Activated CD8-positive, alpha-beta T cell treated with anti-CD3 and anti-CD28 coated beads for 36 hours (primary cell): ENCODE data around the gene AP2A2. TPM values are rescaled to one million over a fixed set of nuclear protein-coding genes. Genes with fewer than 3 reads are reported as not detected.

Source experiments
- ATAC-seq: fragments of 200-7000 bp; cut with Tn5 transposase; one replicate; pipeline ENCODE4 v1.10.0; 2021; ENCODE audit warnings: mild to moderate bottlenecking, moderate library complexity
- CTCF ChIA-PET: fragments of 350-600 bp; sonication (Branson Sonifier 250); formaldehyde crosslinking; loops from one replicate; lab custom pipeline; 2021; ENCODE audit warnings: antibody characterized with exemption; lab: Charles Lee
- POLR2A ChIA-PET: fragments of 350-600 bp; sonication (Branson Sonifier 250); formaldehyde crosslinking; loops from one replicate; lab custom pipeline; 2021; ENCODE audit warnings: antibody characterized with exemption; lab: Charles Lee
- DNase-seq: peaks from one replicate; pipeline ENCODE4 v3.0.0-alpha.2; 2020
- H3K27ac Mint-ChIP-seq: one replicate; pipeline ENCODE4 v1.8.0; 2021; ENCODE audit warnings: mild to moderate bottlenecking, mixed read lengths
- H3K27me3 Mint-ChIP-seq: one replicate; pipeline ENCODE4 v1.8.0; 2021; ENCODE audit warnings: mixed read lengths
- H3K36me3 Mint-ChIP-seq: one replicate; pipeline ENCODE4 v1.8.0; 2021; ENCODE audit warnings: low read depth, mixed read lengths
- H3K4me1 Mint-ChIP-seq: one replicate; pipeline ENCODE4 v1.8.0; 2021; ENCODE audit warnings: low read depth, mixed read lengths
- H3K4me3 Mint-ChIP-seq: one replicate; pipeline ENCODE4 v1.8.0; 2021; ENCODE audit warnings: mild to moderate bottlenecking, moderate library complexity, mixed read lengths
- H3K9me3 Mint-ChIP-seq: one replicate; pipeline ENCODE4 v1.8.0; 2021; ENCODE audit warnings: mixed read lengths
- intact Hi-C: fragments of 100-400 bp; cut with micrococcal nuclease; formaldehyde crosslinking; loops from one replicate; pipeline ENCODE4 v1.10.0; 2022
- total RNA-seq, 2 experiments: library from RNA; stranded (reverse); gene quantifications; one replicate each; pipeline ENCODE4 v1.2.3, GENCODE V29; 2021
- TF ChIP-seq, protein P1 (sequence below): fragments of 200-600 bp; IDR thresholded peaks from one replicate; pipeline ENCODE4 v1.8.0; 2022; ENCODE audit warnings: antibody characterized with exemption, mild to moderate bottlenecking

AP2A2 gene
- total RNA-seq, 2 experiments from 2014 or later, result 34.0 to 34.6 TPM

DNA sequence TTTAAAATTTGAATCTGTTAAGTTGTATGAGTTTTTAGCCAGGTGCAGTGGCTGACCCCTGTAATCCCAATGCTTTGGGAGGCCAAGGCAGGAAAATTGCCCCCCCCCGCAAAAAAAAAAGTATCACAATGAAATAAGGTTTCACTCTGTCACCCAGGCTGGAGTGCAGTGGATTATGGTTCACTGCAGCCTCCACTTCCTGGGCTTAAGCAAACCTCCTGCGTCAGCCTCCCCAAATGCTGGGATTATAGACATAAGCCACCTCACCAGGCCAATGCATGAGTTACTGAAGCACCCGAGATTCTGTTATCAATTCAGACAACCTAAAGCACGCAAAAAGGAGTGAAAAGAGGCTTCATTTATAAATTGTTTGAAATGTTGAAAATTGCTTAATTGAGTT lies 12.6 kb upstream of the AP2A2 start:
- H3K36me3 Mint-ChIP-seq, result no peaks in the 10 kb centered on the region
- DNase-seq, result no peak
- peaks cover 16% of the 10 kb centered on the region for H3K4me1 Mint-ChIP-seq
- ATAC-seq, result no peak
- POLR2A ChIA-PET, result no interaction called here
- H3K9me3 Mint-ChIP-seq, result no peaks in the 10 kb centered on the region
- no peak overlapping the region for H3K27ac Mint-ChIP-seq
- CTCF ChIA-PET, result interaction anchor here (1.8 kb wide), 1 partner anchor 9 kb away, joined by 5 read pairs; no protein-coding TSS in a partner anchor
- intact Hi-C loops, result no loop called here
- no peak overlapping the region for H3K4me3 Mint-ChIP-seq
- no peaks in the 10 kb centered on the region for H3K27me3 Mint-ChIP-seq
- TF ChIP-seq, protein P1, sequence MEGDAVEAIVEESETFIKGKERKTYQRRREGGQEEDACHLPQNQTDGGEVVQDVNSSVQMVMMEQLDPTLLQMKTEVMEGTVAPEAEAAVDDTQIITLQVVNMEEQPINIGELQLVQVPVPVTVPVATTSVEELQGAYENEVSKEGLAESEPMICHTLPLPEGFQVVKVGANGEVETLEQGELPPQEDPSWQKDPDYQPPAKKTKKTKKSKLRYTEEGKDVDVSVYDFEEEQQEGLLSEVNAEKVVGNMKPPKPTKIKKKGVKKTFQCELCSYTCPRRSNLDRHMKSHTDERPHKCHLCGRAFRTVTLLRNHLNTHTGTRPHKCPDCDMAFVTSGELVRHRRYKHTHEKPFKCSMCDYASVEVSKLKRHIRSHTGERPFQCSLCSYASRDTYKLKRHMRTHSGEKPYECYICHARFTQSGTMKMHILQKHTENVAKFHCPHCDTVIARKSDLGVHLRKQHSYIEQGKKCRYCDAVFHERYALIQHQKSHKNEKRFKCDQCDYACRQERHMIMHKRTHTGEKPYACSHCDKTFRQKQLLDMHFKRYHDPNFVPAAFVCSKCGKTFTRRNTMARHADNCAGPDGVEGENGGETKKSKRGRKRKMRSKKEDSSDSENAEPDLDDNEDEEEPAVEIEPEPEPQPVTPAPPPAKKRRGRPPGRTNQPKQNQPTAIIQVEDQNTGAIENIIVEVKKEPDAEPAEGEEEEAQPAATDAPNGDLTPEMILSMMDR, result no peak

DNA sequence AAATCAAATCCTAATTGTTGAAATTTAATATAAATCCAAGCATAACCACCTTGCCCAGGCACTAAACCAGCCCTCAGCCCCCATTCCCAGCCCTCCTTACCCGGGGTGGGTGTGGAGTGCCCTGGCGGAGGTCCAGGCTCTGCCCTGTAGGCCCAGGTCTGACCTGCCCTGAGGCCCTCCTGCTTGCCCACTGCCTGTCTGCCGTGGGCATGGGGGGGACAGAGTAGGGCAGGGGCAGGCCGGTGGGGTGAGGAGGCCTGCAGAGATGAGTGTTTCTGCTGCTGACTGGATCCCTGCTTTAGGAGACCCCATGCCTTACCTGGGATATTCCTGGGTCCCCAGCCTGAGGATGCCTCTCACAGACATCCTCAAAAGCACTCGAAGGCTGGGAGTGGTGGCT lies 11.5 kb upstream of the AP2A2 start:
- Mint-ChIP-seq H3K36me3 (no peaks in the 10 kb centered on the region), H3K4me3 (no peak overlapping the region), H3K27me3 (no peaks in the 10 kb centered on the region), H3K4me1 (peaks cover 9% of the 10 kb centered on the region), H3K9me3 (no peaks in the 10 kb centered on the region), H3K27ac (no peak overlapping the region)
- DNase-seq (no peak), ATAC-seq (no peak)
- TF ChIP-seq, protein P1, result no peak
- CTCF ChIA-PET, result no interaction called here
- POLR2A ChIA-PET, result no interaction called here
- intact Hi-C loops, result no loop called here

DNA sequence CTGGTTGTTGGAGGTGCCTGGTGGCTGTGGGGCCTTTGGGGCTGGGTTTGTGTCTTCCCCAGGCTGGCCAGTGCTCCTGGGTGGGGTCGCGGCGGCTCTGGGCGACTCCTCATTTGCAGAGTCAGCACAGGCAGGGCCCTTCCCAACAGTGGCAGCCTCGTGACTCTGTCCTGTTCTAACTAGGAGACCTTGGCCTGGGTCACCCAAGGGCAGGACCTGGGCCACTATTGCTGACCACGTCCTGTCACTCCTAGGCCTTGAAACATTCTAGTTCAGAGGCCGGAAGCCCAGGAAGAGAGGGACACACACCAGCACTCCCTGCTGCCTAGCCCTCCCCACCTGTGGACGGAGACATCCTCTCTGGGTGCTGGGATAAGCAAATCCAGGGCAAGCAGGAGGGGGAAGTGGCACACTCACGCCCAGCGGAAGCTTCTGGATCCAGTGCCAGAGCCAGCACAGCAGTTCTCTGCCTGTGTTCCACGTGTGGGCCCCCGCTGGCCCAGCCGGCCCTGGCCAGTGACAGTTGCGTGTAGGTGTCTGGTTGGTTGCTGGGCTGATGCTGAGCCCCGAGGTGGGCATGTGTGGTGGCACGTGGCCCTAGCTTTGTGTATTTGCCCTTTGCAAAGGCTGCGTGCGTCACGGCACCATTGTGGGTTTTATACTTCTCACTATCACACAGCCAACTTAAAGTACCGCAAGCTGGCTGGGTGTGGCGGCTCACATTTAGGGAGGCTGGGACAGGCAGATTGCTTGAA lies 10.7 kb upstream of the AP2A2 start:
- ChIA-PET CTCF (no interaction called here), POLR2A (no interaction called here)
- Mint-ChIP-seq H3K27me3 (no peaks in the 10 kb centered on the region), H3K4me3 (no peak overlapping the region), H3K4me1 (peaks cover 4% of the 10 kb centered on the region), H3K36me3 (no peaks in the 10 kb centered on the region), H3K9me3 (no peaks in the 10 kb centered on the region), H3K27ac (no peak overlapping the region)
- ATAC-seq, result no peak
- TF ChIP-seq, protein P1, result no peak
- no peak for DNase-seq
- intact Hi-C loops, result no loop called here

DNA sequence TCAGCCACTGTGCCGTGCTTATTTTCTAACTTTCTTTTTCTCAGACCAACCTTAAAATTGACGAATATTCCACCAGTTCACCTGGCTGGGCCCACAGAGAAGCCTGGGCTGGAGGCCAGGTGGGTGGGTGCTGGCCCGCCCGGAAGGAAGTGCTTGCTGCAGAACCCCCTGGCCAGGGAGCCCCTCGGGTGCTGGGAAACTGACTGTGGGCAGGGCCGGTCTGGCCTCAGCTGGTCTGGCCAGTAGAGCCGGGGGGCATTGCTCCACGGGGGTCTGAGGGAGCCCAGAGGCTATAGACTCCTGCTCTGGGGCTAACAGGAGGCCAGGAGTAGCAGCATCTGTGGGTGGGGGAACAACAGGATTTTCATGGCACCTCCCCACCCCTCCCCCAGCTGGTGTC lies 8.2 kb upstream of the AP2A2 start:
- ChIA-PET CTCF (interaction anchor here (1.9 kb wide), 1 partner anchor 8 kb away, joined by 5 read pairs; the partner anchor contains the start of gene AP2A2), POLR2A (no interaction called here)
- Mint-ChIP-seq H3K27me3 (no peaks in the 10 kb centered on the region), H3K27ac (no peak overlapping the region), H3K4me1 (no peaks in the 10 kb centered on the region), H3K9me3 (no peaks in the 10 kb centered on the region), H3K36me3 (no peaks in the 10 kb centered on the region), H3K4me3 (no peak overlapping the region)
- ATAC-seq, result no peak
- no peak for DNase-seq
- TF ChIP-seq, protein P1, result no peak
- intact Hi-C loops, result no loop called here
